ENCODE measurements around the gene GATAD2A.
A peak's percentile ranks its signal among the peaks of the same experiment; 100 is the strongest.

Gene GATAD2A

DNA sequence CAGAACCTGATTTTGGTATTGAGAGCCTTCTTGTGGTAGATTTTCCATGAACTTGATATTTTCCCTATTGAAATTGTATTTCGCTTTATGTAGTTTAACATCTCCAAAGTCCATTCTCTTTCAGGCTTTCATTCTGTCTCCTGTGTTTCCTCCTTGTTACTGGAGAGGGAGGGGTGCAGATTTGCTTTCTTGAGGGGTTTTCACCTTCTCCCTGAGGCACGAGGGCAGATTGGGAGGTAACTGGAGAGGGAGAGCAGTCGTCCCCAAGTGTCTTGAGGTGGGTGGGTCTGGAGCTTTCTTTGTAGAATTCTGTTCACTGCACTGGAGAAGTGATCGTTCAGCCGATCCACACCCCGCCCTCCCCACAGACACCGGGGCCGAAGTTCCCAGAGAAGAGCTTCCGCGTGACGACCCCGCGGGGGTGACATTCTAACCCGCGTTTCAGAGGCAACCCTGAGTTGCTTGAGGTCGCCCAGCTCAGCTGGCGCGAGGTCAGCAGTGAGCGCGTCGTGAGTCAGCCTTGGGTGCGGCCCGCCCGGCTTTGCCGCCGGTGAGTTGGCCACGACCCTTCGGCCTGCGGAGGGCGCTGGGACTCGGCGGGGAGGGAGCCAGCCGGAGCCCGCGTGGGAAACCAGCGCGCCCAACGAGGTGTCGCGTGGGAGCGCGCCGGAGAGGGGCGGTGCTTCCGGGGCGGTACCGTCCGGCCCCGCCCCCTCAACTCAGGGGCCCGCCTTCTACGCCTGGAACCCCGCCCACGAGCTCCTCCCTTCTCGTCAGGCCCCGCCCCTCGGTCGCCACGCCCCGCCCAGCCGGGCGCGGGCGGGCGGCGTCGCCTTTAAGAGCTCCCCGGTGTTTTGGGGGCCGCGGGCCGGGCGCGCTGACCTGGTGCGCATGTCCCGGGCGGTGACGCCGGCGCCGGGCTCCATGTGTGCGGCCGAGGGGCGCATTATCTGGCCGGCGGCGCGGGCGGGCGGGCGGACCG, at the start of gene GATAD2A:
GATAD2A (plus strand) TSS at position 797 of the 982 bp plus-strand sequence. CDS start 59,671 bp downstream, outside the sequence.
- DNase-seq (ENCODE audit: low read depth), result peak; percentile 73
- no peak for TF ChIP-seq CTCF (IDR thresholded peaks at IDR 0.05; ENCODE audit: low read depth, low read length, missing control alignments)
- in situ Hi-C loops (cut with HindIII; ENCODE audit: low sequenced_read_pairs), result no loop called here
- H3K4me3 ChIP-seq (ENCODE audit: low read depth, low read length), result peak within 1 kb of the TSS; percentile 78

DNA sequence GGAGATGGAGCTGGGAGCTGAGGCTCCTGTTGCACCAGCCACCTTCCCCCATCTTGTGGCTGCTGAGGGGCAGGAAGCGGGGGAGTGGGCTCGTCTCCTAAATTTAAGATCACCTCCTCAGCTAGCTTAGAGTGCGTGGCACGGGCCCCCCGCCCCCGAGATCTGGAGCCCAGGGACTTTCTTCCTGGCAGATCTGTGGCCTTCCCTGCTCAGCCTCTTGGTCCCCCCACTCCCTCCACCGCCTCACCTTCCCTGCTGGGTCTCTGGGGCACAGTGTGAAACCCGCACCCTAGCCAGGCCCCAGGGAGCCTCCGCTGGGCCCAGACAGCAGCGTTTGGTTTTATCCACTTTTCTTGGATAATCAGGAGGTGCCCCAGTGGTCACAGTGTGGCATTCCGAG, 49.0 kb upstream of the GATAD2A start:
- no peak for DNase-seq (ENCODE audit: low read depth)
- in situ Hi-C loops (cut with HindIII; ENCODE audit: low sequenced_read_pairs), result no loop called here
- no peak overlapping the region for H3K4me3 ChIP-seq (ENCODE audit: low read depth, low read length)
- no peak for TF ChIP-seq CTCF (IDR thresholded peaks at IDR 0.05; ENCODE audit: low read depth, low read length, missing control alignments)

- H3K4me3 ChIP-seq (ENCODE audit: low read depth, low read length), result no peak overlapping the region
- no peak for TF ChIP-seq CTCF (IDR thresholded peaks at IDR 0.05; ENCODE audit: low read depth, low read length, missing control alignments)
- in situ Hi-C loops (cut with HindIII; ENCODE audit: low sequenced_read_pairs), result no loop called here
- no peak for DNase-seq (ENCODE audit: low read depth)
Measured at GRCh38 chr19:19356901-19357566, 48.4 kb upstream of the GATAD2A start.

DNA sequence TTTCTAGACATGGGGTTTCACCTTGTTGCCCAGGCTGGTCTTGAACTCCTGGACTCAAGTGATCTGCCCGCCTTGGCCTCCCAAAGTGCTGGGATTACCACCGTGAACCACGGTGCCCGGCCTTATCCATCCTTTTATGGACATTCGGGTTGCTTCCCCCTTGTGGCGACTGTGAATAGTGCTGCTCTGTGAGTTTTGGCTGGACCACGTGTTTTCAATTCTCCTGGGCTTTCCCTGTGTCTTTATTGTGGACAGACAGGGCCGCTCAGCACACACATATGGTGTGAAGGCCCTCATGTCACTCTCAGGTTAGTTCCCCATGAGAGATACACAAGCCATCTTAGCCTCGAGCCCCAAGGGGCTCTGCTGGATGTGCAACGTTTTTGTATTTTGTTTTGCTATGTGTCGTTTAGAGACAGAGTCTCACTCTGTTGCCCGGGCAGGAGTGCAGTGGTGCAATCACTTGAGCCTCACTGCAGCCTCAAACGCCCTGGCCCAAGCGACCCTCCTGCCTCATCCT, 44.3 kb upstream of the GATAD2A start:
- peak; percentile 65 for DNase-seq (ENCODE audit: low read depth)
- peak; percentile 80 for TF ChIP-seq CTCF (IDR thresholded peaks at IDR 0.05; ENCODE audit: low read depth, low read length, missing control alignments)
- in situ Hi-C loops (cut with HindIII; ENCODE audit: low sequenced_read_pairs), result no loop called here
- H3K4me3 ChIP-seq (ENCODE audit: low read depth, low read length), result no peak overlapping the region

DNA sequence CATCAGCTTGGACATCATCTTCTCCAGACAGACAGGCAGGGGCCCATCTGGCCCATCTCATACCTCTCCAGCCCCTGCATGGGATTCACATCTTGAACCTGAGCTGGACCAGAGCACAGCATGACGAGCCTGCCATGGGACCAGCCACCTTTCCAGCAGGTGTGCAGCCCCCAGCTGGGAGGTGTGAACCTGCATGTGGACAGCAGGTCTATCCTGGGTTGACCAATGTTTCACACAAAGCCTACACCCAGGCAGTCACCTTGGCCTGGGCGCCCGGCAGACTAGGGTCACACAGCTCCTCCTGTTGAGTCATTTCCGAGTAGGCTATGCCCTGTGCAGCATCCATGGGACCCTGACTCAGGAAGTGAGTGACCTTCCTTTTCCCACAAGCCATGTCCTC, 43.4 kb upstream of the GATAD2A start:
- DNase-seq (ENCODE audit: low read depth), result no peak
- no peak overlapping the region for H3K4me3 ChIP-seq (ENCODE audit: low read depth, low read length)
- in situ Hi-C loops (cut with HindIII; ENCODE audit: low sequenced_read_pairs), result no loop called here
- TF ChIP-seq CTCF (IDR thresholded peaks at IDR 0.05; ENCODE audit: low read depth, low read length, missing control alignments), result no peak

All from astrocyte of the cerebellum (primary cell).